ENCODE data around the gene FUT8. TPM values are rescaled to one million over a fixed set of nuclear protein-coding genes. Genes with fewer than 3 reads are reported as not detected.

Gene FUT8
- total RNA-seq, 2 donors from 2014 or later: 9.5 to 13.5 TPM

- Histone ChIP-seq H3K9me3 (no peaks in the 10 kb centered on the region), H3K27me3 (no peaks in the 10 kb centered on the region), H3K27ac (no peak overlapping the region), H3K4me3 (no peak overlapping the region), H3K4me1 (no peaks in the 10 kb centered on the region), H3K36me3 (no peaks in the 10 kb centered on the region)
- no peak for TF ChIP-seq CTCF (IDR thresholded peaks at IDR 0.05)
- DNase-seq (ENCODE audit: low spot score): no peak
These were observed 39.4 kb upstream of the FUT8 start for GRCh38 chr14:65373016-65373670.

GRCh38 chr14:65373671-65374039 is 38.9 kb upstream of the FUT8 start:
- no peak for TF ChIP-seq CTCF (IDR thresholded peaks at IDR 0.05)
- Histone ChIP-seq H3K27me3 (no peaks in the 10 kb centered on the region), H3K4me3 (no peak overlapping the region), H3K9me3 (no peaks in the 10 kb centered on the region), H3K27ac (no peak overlapping the region), H3K4me1 (no peaks in the 10 kb centered on the region), H3K36me3 (no peaks in the 10 kb centered on the region)
- no peak for DNase-seq (ENCODE audit: low spot score)

- no peaks in the 10 kb centered on the region for H3K9me3 ChIP-seq
- no peak overlapping the region for H3K4me3 ChIP-seq
- no peaks in the 10 kb centered on the region for H3K4me1 ChIP-seq
- H3K36me3 ChIP-seq: no peaks in the 10 kb centered on the region
- H3K27ac ChIP-seq: no peak overlapping the region
- H3K27me3 ChIP-seq: no peaks in the 10 kb centered on the region
- no peak for TF ChIP-seq CTCF (IDR thresholded peaks at IDR 0.05)
- DNase-seq (ENCODE audit: low spot score): no peak
These were observed 35.0 kb upstream of the FUT8 start for GRCh38 chr14:65377576-65377975.

GRCh38 chr14:65382586-65382985 is 29.9 kb upstream of the FUT8 start:
- H3K4me3 ChIP-seq: no peak overlapping the region
- H3K4me1 ChIP-seq: no peaks in the 10 kb centered on the region
- no peak overlapping the region for H3K27ac ChIP-seq
- TF ChIP-seq CTCF (IDR thresholded peaks at IDR 0.05): no peak
- H3K27me3 ChIP-seq: no peaks in the 10 kb centered on the region
- H3K9me3 ChIP-seq: no peaks in the 10 kb centered on the region
- no peaks in the 10 kb centered on the region for H3K36me3 ChIP-seq
- no peak for DNase-seq (ENCODE audit: low spot score)

- no peaks in the 10 kb centered on the region for H3K27me3 ChIP-seq
- H3K4me1 ChIP-seq: no peaks in the 10 kb centered on the region
- H3K9me3 ChIP-seq: no peaks in the 10 kb centered on the region
- H3K36me3 ChIP-seq: no peaks in the 10 kb centered on the region
- no peak overlapping the region for H3K27ac ChIP-seq
- no peak for DNase-seq (ENCODE audit: low spot score)
- no peak overlapping the region for H3K4me3 ChIP-seq
- no peak for TF ChIP-seq CTCF (IDR thresholded peaks at IDR 0.05)
These were observed 25.4 kb upstream of the FUT8 start for GRCh38 chr14:65387171-65387570.

GRCh38 chr14:65387628-65388027 is 24.9 kb upstream of the FUT8 start:
- Histone ChIP-seq H3K27me3 (no peaks in the 10 kb centered on the region), H3K36me3 (no peaks in the 10 kb centered on the region), H3K4me1 (no peaks in the 10 kb centered on the region), H3K27ac (no peak overlapping the region), H3K9me3 (no peaks in the 10 kb centered on the region), H3K4me3 (no peak overlapping the region)
- no peak for TF ChIP-seq CTCF (IDR thresholded peaks at IDR 0.05)
- DNase-seq (ENCODE audit: low spot score): no peak
